DMS79 treated with DMSO at 0.1 percent for 48 hours (cell line): ENCODE measurements around the gene TTC9C.
"Not testable (repeated sequence)": the region's sequence is repeated elsewhere in the genome, so short reads cannot be mapped to it uniquely, and the experiment has no call there.

Source experiments
- DNase-seq: peaks from one replicate; lab custom pipeline; 2025; lab: John Stamatoyannopoulos, UW

TTC9C gene

DNA sequence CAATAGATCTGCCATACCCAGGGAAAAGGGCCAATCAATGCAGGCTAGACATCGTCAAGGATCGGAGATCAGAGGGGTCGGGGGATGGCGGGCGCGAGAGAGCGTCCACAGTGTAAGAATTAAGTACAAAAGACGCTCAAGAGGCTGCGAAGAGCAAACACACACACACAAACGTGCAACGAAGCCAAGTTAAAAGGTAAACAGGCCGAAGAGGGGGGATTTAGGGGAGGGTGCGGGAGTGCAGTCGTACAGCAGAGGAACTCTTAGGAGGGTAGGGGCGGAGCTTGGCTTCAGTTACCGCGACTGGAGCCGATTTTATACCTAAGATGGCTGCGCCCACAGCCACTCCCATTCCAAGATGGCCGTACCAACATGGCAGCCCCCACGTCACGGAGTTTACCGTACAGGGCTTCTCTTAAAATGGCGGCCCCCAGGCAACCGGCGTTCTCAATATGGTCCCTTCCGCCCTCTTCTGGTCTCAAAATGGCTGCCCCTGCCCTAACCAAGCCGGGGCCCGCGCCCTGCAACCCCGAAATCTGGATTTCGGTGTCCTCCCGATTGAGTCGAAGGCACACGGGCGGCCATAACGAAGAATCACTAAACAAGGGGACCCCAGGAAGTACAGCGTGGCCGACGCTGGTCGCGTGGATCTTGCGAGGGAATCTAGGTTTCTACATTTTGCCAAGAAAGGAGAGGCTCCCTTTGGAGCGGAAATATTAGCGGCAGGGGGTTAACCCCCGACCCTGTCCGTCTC, 18.9 kb upstream of the TTC9C start:
- DNase-seq = peak; percentile 99

DNA sequence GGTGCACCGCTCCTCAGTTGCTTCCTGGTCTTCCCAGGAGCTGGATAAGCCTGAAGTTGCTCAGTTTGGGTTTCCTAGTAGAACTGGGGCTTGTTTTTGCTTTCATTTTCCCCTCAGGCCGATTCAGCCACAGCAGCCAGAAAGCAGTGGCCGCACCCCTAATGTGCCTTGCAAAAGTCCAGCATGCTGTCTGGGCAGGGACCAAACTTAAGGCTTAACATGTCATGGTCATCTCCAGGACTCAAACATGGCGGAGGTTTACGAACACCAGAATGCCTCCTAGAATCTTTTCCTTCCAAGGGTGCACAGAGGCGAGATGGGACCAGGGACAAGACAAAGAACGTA, 18.3 kb upstream of the TTC9C start:
- DNase-seq = no peak

DNA sequence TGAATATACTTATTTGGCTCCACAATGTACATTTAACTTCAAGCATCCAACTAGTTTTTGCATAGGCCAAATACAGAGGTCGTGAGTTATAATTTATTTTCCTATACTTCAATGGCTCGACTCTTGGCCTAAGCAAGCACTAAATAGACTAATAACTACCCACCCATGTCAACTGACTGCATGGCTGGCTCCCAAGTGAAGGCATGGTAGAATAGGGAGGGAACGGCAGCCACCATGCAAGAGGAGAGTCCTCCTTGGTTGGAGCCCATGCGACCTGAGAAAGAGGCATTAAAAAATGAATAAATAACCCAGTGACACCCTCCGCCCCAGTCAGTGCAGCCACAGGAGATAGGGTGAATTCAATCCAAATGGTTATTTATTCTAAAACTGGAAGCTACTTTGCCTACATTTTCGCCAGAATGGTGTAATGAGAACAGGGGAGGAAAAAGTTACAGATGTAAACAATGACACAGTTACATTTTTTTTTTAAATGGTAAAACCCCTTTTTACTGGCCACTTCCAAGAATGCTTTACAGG, 15.9 kb upstream of the TTC9C start:
- DNase-seq = no peak

DNA sequence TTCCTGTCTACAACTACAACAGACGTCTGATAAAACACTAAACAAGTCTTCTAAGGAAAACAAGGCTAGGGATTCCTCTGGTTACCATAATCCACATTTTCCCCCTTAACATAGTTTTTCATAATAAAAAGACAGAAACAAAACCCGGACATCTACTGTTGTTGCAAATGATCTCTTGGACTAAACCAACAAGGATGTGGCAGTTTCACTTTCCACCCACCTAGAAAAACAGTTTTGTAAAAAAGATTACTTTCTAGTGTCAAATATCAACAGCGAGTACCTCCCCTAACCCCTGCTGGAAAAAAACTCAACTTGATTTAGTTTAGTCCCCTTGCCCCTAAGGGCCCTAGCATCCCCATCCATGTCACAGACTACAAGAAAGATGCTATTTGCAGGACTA, 15.4 kb upstream of the TTC9C start:
- no peak for DNase-seq

DNA sequence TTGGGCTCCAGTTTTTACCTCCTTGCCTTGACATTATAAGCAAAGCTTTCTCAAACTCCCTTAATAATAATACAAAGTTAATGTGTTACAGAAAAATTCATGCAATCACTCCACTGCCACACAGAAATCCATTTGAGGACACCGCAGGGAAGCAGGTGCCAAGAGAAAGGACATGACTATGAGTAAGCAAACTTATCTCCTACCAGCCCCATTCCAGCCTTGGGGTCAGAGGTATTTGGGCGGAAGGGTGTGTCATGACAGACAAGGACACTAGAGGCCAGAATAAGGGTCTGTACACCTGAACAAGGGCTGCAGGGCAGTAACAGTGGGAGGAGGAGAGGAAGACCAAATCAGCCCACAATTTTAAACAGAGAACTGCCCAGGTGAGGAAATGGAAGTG, 14.9 kb upstream of the TTC9C start:
- DNase-seq = no peak

DNA sequence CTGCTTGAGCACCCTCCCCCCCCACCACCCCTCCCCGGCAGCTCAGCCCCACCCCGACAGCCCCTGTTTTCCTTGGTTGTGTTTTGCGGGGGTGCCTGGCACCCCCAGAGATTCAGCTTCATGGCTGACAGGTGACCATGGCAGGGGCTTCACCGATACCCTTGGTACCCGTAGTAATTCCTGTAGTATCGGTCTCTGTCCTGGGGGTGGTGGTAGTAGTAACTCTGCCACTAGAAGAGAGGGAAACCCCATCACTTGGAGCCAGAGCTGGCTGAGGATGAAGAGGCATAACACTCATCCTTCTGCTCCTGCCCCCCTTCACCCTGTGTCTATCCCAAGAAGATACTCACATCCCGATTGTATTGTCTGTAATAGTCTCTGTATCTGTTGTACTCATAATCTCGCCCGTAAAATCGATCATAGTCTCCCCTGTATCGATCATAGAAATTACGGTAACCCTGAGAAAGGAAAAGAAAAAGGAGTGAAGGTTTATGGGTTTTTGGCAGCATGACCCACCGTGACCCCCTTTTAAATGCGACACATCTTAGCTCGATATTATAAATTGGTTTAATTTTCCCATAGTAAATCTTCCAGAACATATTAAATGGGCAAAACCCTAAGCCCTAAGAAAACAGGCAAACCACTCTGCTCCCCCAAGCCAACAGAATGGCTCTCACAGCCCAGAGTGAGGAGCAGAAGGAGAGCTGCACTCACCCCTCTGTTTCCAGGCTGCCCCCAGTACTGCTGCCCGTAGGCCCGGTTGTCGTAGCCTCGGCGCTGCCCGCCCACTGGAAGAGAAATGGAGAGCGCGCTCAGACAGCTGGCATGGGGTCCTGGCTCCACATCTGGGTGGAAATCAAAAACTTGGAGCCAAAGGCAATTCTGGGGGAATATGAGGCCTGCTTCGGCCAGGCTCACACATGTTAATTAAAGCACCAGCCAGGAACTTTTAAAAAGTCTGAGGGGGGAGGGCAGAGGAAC, 12.8 kb upstream of the TTC9C start:
- DNase-seq = no peak

DNA sequence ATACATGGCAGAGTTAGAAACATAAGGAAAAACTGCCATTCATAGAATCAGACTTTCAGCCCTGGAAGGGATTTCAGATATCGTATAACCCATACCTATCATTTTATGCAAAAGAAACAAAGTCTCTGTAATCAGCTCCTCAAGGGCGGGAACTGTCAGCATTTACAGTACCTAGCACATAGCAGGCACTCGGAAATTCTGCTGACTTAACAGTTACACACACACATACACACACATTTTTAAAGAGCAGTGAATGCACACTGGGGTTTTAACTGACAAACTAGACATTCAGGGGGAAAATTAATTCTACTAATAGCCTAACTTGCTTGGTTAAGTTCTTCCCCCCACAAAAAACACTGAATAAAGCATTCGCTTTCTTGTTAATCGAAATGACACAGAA, 12.1 kb upstream of the TTC9C start:
- DNase-seq = no peak

DNA sequence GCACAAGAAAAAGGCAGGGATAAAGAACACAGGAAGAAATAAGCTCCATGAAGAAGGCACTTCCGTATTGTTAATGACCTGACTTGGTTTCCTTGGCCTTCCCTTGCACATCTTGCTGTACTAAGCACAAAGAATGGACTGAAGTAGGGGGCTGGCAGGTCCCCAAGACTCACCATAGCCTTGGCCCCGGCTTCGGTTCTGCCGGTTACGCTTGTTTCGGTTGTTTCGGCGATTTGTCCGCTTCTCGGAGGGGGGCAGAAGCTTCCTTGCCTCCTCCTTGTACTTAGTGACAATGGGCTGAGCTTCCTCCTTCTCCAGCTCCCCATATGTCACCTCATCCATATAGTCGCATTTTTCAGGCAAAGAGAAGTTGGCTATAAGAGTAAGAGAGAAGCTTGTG, 11.5 kb upstream of the TTC9C start:
- DNase-seq = no peak

DNA sequence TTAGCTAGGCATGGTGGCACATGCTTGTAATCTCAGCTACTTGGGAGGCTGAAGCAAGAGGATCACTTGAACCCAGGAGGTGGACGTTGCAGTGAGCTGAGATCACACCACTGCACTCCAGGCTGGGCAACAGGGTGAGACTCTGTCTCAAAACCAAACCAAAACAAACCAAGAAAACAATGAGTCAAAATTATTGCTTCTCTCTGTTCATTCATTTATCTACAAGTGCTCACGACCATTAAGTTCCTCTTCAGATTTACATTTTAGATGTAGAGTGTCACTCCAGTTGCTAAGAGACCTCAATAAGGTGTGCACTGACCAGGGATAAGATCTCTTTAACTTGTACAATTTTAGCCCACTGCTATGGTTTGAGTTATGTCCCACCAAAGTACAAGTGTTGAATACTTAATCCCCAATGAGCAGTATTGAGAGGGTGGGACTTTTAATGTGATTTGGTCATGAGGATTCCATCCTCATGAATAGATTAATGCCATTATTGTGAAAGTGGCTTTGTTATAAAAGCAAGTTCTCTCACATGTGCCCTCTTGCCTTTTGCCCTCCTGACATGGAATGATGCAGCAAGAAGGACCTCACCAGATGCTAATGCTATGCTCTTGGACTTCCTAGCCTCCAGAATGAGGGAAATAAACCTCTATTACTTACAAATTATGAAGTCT, 8.8 kb upstream of the TTC9C start:
- no peak for DNase-seq

DNA sequence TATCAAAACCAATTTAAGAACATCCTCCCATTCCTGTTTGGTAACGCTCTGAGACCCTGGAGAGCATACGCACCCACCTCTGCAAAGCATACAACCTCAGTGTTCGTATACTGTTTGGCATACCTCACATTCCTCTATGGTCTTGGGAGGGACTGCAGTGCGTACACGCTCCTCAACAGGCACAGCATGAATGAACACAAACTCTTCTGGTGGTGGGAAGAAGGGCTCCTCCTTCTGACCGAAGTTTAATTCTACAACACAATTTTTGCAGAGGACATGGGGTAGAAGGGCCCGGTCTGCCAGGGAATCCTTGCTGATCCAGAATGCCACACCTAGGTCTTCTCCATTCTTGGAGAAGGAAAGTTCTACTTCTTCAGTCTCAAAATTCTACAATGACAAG, 6.3 kb upstream of the TTC9C start:
- no peak for DNase-seq

DNA sequence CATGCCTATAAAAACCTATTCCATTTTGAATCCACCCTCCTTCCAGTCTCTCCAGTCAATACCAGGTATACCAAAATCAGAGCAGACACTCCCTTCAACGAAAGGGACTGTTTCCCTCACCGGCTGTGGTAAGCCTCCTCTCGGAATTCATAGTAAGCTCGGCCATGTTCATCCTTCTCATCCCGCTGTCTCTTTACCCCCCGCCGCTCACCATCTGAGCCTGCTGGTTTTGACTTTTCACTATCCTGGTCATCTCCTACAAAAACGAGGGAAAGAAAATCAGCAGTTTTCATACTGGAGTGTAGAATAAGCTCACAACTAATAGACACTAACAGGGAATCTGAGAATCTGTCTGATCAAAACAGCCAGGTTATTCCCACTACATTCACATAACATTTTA, 4.1 kb upstream of the TTC9C start:
- DNase-seq = no peak

DNA sequence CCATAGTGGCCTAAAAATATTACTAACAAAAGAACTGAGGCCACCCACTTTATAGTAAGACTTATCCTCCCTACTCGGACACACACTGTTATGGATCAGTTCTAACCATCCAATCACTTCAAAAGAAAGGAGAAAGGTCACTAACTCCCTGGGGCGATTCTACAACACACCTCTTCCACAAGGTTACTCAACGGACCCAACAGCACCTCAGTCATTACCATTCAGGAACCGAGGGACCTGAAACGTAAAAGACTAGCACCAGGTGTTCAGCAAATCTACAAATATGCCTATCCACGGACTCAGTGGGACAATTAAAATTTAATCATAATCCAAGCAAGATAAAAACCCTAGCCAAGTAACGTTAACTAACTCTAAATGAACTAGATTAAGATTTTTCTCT, 2.6 kb upstream of the TTC9C start:
- DNase-seq = no peak

DNA sequence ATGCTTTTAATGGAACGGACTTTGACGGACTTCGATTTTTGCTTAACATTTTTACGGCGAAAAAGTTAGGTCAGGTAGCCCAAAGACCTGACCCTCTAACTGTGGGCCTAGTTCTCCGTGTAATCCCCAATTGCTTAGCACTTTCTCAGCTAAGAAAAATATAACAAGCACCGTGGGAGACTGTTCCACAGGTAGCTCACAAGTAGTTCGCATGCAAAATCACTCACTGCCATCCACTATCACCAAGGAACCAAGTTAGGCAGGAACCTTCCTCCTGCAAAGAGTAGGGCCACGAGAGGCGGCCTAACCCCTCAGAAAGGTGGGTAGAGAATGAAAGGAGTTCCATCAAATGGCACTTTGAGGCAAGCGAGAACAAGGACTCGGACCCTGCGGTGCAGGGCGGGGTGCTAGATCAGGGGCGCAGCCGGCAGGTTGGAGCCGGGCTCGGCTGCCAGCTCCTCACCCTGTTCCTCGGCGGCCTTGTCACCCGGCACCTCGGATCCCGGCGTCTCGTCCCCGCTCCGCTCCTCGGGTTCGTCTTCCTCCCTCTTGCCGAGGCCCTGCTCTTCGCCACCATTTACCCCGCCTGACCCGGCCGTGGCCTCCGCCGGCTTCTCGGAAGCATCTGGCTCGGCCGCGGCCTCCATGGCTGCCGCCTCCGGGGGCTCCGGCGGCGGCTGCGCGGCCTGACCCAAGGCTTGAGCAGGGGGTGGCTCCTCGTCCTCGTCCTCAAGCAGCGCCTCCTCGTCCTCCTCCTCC, 2.0 kb upstream of the TTC9C start:
- DNase-seq = no peak

DNA sequence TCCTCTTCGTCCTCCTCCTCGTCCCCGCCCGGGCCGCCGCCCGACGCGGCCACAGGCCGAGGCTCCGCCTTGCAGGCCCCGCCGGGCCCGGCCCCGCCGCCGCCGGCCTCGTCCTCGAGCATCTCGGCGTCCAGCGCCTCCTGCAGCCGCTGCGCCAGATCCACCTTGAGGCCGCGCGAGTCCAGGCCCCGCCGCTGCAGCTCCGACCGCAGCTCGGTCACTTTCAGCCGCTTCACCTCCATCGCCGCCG, 1.4 kb upstream of the TTC9C start:
- no peak for DNase-seq

DNA sequence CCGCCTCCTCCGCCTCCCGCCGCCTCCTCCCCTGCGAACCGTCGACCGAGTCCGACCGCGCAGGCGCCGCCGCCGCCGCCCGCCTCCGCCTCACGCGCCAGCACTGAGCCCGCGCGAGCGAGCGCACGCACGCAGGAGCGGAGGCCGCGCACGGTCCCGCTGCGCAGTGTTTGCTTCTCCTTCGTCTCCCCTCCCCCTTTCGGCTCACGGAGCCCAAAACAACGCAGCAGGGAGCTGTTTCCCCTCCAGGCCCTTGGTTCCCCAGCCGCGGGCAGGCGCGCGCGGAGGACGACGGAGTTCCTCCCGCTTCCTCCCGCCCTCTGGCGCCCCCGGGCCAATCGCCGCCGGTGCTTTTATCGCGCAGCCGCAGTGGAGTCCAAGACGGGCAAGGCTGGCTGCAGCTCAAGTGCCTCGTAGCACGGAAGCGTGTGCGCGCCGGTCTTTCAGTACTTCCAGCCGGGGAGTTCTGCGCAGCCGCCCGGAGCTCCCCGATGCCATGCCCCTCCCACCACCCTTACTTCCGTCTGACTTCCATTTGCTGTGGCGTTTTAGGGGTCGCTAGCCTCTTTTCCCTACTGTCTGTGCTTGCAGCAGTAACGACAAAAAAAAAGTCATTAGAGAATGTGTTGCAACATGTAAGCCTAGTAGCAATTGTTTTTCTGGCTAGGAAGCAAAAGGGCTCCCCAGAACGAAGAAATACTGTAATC, 968 bp upstream of the TTC9C start, which contains the start of gene HNRNPUL2:
TSS of gene HNRNPUL2 (minus strand) at position 293 of the 707 bp plus-strand sequence. CDS start 301 bp downstream, outside the sequence.
- DNase-seq = peak; percentile 98

DNA sequence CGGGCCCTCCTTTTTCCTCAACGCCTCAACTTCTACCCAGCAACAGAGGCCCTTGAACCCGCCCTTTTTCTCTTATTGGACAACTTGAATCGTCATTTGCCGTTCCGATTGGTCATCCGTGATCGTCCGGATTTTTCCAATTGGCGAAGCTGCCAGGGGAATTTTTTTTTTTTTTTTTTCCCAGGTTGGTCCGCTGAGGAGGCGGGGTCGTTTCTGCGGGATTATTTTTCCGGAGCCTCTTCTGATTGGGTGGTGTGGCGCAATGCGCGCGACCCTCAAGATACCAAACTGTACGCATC, 465 bp upstream of the TTC9C start:
- DNase-seq = peak; percentile 98

DNA sequence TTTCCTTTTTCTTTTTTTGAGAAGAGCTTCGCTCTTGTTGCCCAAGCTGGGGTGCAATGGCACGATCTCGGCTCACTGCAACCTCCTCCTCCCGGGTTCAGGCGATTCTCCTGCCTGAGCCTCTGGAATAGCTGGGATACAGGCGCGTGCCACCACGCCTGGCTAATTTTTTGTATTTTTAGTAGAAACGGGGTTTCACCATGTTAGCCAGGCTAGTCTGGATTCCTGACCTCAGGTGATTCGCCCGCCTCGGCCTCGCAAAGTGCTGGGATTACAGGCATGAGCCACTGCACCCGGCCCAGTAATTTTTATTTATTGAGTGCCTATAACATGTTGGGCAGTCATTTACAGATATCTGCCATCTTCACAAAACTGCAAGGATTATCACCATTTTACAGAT, 1.8 kb downstream of the TTC9C start:
- DNase-seq = not testable (repeated sequence)

DNA sequence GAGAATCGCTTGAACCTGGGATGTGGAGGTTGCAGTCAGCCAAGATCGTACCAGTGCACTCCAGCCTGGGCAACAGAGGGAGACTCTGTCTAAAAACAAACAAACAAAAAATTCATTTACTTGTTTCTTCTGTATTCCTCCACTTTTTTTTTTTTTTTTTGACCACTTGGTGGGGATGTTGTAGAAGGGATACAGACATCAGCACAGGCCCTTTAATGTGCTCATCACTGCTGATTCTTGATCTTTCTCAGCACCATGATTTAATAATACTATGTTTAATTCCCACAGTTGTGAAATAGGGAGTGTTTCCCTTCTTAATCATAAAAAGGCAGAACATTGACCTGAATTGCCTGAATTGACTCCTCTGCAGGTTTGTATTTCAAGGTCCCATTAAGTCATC, 4.5 kb downstream of the TTC9C start:
- DNase-seq = no peak

DNA sequence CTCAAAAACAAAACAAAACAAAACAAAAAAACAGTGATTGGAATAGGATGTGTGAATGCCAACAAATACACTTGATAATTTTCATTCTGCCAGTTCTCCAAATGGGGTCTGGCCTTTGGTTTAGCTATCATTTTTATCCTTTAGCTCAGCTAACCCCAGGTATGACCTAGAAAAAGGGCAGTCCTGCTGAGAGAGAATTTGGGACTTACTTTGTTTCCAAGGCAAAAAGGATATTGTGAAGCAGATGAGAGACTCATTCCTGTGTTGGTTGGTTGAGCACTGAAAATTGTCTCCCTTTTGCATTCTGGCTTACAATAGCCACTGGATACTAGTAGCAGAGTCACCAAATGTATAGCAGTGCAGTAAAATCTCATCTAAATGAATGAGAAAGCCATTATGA, 8.9 kb downstream of the TTC9C start:
- no peak for DNase-seq

DNA sequence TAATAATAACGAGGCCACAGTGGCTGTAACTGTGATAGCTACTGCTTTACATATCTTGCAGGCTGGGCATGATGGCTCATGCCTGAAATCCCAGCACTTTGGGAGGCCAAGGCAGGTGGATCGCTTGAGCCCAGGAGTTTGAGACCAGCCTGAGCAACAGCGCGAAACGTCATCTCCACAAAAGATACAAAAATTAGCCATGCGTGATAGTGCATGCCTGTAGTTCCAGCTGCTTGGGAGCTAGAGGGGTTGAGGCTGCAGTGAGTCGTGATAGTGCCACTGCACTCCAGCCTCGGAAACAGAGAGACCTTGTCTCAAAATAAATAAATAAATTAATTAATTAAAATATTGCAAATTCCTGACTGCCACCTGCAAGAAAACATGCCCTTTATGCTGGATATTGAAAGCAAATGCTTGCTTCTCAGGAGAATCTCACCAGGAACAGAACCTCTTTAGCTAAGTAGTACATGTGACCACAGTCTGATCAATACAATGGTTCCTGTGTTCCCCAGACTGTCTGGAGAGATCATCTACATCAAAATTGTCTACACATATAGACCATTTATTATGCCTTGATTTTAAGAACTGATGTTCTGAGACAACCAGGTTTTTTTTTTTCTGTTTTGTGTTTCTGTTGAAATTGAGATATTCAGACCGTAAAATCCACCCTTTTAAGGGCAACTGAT, 19.3 kb downstream of the TTC9C start:
- DNase-seq = no peak

DNA sequence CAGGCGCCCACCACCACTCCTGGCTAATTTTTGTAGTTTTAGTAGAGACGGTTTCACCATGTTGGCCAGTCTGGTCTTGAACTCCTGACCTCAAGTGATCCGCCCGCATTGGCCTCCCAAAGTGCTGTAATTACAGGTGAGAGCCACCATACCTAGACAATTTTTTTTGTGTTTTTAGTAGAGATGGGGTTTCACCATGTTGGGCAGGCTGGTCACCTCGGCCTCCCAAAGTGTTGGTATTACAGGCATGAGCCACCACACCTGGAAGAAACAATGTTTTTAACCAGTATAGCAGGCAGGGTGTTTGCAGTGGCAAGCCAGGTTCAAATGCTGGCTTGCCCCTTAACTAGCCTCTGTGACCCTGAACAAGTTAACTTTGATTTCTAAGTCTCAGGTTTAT, 21.6 kb downstream of the TTC9C start:
- not testable (repeated sequence) for DNase-seq
